ENCODE data around the gene GPR180.

DNA sequence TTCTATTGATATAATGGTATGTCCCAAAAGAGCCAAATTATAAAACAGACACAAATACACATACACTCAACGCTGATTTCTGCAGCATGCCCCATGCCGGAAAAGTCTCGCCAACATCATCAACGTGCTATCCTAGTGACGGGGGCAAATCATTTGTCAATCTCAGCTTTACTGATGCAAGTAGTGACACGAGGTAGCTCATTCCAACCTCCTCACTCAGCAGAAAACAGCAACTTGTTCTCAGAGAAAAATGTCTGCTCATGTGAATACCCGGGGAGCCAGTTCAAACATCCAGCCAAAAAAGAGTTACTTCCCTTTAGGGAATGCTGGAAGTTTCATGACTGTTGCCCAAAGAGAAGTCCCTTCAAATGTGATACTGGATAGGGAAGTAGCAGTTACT is 64.4 kb downstream of the GPR180 start:
- TF ChIP-seq CTCF (IDR thresholded peaks at IDR 0.05) (no peak), POLR2A (IDR thresholded peaks at IDR 0.05) (no peak)

All from transverse colon (tissue), 3 donors.